Lower leg skin (tissue), 3 donors: ENCODE measurements around the gene SLX4IP.

Experiments
- CTCF ChIP-seq, 3 donors: fragments of 450-650 bp; IDR thresholded peaks; one replicate each; pipeline ENCODE4 v1.5.1; 2016; ENCODE audit warnings: antibody characterized with exemption in 3 of 3, mild to moderate bottlenecking in 3 of 3, moderate library complexity in 2 of 3
- POLR2A ChIP-seq, 2 donors: fragments of 450-650 bp; IDR thresholded peaks; one replicate each; pipeline ENCODE4 v1.6.1; 2016 to 2017; ENCODE audit warnings: antibody characterized with exemption in 2 of 2, mild to moderate bottlenecking in 1 of 2, moderate library complexity in 1 of 2

- no peak for TF ChIP-seq CTCF (IDR thresholded peaks at IDR 0.05)
- TF ChIP-seq POLR2A (IDR thresholded peaks at IDR 0.05): no peak
Observed at GRCh38 chr20:10571313-10571815, 136.3 kb downstream of the SLX4IP start.
